Left renal pelvis (tissue), 4 donors: Measurements from ENCODE around the gene GPR25. TPM values are rescaled to one million over a fixed set of nuclear protein-coding genes. Genes with fewer than 3 reads are reported as not detected.
"Not testable (repeated sequence)": the region's sequence is repeated elsewhere in the genome, so short reads cannot be mapped to it uniquely, and the experiment has no call there.

Experiments
- DNase-seq, 4 donors: peaks; one replicate each; pipeline ENCODE4 v3.0.0-alpha.2; 2013; ENCODE audit warnings: low read depth in 4 of 4, low spot score in 3 of 4
- polyA plus RNA-seq, 4 donors: library from polyadenylated mRNA; unstranded; fragments of 120-200 nt; gene quantifications; one replicate each; pipeline ENCODE4 v1.2.1, GENCODE V29; 2013; ENCODE audit not compliant: insufficient read length in 4 of 4

Gene GPR25
- polyA plus RNA-seq, 4 donors, result not detected

DNA sequence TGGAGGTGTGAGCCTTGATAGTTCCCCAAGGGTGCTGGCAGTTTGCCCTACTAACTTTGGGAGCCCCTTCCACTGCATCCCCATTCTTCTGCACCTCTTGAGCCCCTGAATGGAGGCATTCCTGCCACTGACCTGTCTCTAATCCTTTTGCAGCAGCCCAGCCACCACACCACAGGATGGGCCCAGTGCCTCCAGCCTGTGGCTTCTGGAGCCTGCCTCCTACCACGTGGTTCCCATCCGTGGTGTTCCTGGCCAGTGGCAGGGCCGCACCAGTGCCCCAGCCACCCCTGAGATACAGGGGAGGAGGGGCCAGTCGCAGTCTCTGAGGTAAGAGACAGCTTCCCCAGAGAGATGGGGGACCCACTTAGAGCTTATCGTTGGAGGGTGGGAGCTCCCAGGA lies 36.3 kb downstream of the GPR25 start:
- DNase-seq, result no peak

DNA sequence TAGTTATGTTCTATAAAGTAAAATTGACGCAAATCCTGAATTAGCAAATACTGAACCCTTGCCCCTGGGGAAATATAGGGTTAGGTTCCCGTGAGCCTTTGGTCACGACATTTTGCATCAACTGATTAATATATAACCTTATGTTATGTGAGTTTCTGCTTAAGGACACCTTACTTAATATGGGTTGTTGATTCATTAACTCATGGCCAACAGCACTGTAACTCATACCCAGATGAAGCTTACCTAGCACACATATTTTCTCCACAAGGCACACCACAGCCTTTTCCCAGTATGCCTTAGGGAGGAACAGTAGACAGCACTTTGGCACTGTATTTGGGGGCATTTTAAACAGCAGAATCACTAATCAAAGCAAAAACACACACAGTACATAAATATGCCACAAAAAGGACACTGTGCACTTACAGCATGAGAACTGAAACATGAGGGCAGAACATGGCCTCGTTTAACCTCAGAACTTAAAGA lies 37.0 kb downstream of the GPR25 start:
- DNase-seq, result no peak

- no peak for DNase-seq
Measured at GRCh38 chr1:200911361-200911760, 38.6 kb downstream of the GPR25 start.

DNA sequence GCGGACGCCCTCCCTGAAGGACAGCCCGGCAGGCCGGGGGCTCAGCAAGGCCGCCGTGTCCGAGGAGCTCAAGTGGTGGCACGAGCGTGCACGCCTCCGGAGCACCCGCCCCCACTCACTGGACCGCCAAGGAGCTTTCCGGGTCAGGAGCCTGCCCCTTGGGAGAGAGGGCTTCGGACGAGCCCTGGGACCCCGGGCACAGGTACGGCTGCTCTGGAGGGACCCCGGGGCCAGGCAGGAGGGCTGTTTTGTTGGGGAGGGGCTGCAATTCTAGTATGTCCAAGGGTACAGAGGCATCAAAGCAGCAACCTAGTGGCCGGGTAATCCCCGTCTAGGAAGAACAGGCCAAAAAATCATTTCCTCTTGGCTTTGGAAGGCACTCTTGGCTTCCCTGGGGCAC lies 39.2 kb downstream of the GPR25 start:
- DNase-seq, result not testable (repeated sequence)

- DNase-seq, result no peak
Measured at GRCh38 chr1:200912737-200913407, 40.1 kb downstream of the GPR25 start.

DNA sequence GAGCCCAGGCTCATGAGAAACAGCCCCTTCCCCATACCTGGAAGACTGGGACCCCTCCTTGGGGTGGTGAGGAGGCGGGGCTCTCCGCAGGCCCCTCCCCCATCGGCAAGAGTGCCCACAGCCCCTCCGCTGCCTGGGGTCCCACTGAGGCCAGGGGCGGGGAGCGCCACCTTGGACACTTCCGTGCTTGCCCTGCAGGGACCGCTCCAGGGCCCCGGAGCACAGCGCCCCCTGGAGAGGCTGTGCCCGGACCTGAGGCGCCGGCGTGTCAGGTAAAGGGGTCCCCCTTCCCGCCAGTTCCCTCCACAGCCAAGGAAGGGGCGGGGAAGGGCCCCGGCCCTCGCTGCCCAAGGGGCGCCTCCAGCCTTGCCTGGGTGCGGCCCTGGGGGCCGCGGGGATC lies 43.4 kb downstream of the GPR25 start:
- no peak for DNase-seq

DNA sequence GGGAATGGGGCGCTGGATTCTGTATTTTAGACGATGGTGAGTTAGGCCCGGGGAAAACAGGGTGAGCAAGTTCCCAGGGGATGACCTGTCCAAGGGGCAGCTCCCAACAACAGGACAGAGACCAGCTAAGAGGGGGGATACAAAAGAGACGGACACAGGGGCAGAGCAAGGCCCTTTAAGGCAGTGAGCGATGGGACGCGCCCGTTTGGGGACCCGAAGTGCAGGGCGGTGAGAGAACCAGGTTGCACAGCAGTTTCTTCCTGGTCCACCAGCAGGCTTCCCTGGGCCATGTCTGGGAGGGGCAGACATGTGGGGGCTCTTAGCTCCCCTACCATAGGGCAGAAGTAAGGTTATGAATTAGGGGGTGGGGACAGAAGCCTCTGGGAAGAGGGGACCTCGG lies 43.9 kb downstream of the GPR25 start:
- DNase-seq, result no peak

DNA sequence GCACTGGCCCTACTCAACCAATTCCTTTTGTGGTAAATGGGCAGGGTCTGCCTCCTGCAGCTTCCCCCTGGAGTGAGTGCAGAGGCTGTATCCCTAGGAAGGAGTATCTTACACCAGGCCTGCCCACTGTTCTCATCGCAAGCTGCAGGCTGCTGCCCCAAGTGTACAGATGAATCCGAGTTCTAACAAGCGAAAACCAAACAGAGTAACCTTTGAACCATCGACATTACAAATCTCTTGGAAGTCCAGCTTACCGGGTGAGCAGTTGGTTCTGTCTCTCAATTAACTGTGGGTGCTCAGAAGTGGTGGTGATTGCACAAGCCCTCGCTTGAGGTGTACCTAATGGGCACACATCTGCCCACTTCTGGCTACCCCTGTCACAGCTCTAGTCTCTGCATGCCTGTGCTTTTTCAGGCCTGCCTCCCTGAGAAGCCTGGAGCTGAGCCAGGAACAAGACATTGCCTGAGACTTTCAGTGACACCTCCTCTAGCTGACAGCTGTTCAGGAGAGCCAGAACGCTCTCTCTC lies 44.6 kb downstream of the GPR25 start:
- DNase-seq, result no peak

GRCh38 chr1:200918006-200918405 lies 45.2 kb downstream of the GPR25 start:
- no peak for DNase-seq

DNA sequence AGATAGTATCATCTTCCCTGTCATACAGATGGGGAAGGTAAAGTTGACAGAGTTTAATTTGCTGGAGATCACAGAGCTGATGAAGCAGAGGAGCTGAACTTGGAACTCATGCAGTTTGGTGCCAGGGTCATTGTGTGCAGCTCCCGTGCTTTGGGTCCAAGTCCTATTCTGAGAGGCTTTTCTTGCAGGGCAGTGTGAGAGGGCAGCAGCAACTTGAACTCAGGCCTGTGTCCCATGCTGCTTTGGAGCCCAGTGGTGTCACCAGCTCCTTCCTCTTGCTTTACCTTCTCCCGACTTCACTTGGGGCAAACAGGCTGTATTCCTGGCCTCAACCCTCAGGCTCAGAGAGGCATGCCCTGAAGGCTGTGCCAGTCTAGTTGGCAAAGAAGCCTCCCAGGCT lies 46.6 kb downstream of the GPR25 start:
- DNase-seq, result no peak

- DNase-seq, result no peak
Measured at GRCh38 chr1:200921571-200922110, 48.9 kb downstream of the GPR25 start.

DNA sequence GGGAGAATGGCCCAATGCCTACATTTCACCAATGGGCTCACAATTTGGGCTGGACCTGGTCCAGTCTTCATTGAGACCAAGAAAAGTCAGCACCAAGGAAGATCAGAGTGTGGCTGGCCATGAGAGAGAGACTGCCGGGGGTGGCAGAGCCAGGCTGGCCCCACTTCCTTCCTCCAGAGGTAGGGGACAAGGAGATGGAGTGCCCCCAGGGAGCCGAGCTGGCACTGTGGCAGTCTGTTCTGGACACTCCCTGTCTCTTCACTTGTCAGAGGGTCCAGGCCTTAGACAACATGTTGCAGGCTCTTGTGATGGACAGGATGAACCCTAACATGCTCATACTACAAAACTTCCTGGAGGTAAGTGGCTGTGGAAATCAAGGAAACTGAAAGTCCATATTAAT lies 49.6 kb downstream of the GPR25 start:
- no peak for DNase-seq

DNA sequence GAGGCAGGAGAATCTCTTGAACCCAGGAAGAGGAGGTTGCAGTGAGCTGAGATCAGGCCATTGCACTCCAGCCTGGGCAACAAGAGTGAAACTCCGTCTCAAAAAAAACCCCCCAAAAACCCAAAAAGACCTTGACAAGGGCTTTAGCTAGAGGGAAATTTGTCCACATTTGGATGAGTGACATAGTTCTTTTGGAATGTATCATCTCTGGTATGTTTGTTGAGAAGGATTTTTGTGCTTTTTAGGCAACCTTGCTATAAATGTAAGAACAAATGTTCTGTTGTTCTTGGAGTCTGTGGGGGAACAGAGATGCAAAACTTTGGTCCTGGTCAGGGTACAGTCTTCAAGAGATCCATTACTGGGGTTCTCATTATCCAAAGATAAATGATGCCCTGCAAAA lies 50.8 kb downstream of the GPR25 start:
- DNase-seq, result no peak

Other genes with a start within 250 kb of the GPR25 start
- gene DDX59, start 203.1 kb upstream of the GPR25 start, polyA plus RNA-seq, result 10 to 100 TPM; 24.9 to 34.3 (median 30.7) TPM
- 10 to 100 TPM; 35.6 to 47.8 (median 38.4) TPM for gene CAMSAP2, start 134.1 kb upstream of the GPR25 start, polyA plus RNA-seq
- gene INAVA, start 21.9 kb downstream of the GPR25 start, polyA plus RNA-seq, result 10 to 100 TPM; 10.3 to 43.7 (median 35.1) TPM
- gene KIF21B, start 150.7 kb downstream of the GPR25 start, polyA plus RNA-seq, result 1 to 10 TPM; 2.1 to 3.5 (median 2.5) TPM
- under 1 TPM; 0.03 to 0.40 (median 0.29) TPM for gene CACNA1S, start 239.4 kb downstream of the GPR25 start, polyA plus RNA-seq